PC-3 (cell line): ENCODE results near the gene OR6M1. TPM values are rescaled to one million over a fixed set of nuclear protein-coding genes. Genes with fewer than 3 reads are reported as not detected.

Experiments used
- ATAC-seq: fragments of 200-7000 bp; cut with Tn5 transposase; 2 replicates; pipeline ENCODE4 v1.9.1; 2020; ENCODE audit warnings: mild to moderate bottlenecking, moderate library complexity
- BruUV-seq: library from RNA; stranded (reverse); fragments of 400-500 nt; replicated peaks from 2 replicates; lab custom pipeline; 2021; lab: Mats Ljungman, UMichigan
- CTCF ChIA-PET: fragments of 300-600 bp; sonication (Branson Sonifier 250); formaldehyde crosslinking; loops from one replicate; lab custom pipeline; 2022; ENCODE audit warnings: antibody characterized with exemption; lab: Charles Lee
- POLR2A ChIA-PET: fragments of 300-600 bp; sonication (Branson Sonifier 250); formaldehyde crosslinking; loops from one replicate; lab custom pipeline; 2022; ENCODE audit warnings: antibody characterized with exemption; ENCODE audit not compliant: unreplicated experiment; lab: Charles Lee
- DNase-seq: peaks from one replicate; pipeline ENCODE4 v3.0.0-alpha.2; 2015
- H2AFZ ChIP-seq: fragments of 300-600 bp; sonication (generic); 2 replicates; pipeline ENCODE4 v1.6.0; 2016; ENCODE audit warnings: antibody characterized with exemption, low read length
- H3F3A ChIP-seq: fragments of 300-600 bp; sonication (generic); one replicate; pipeline ENCODE4 v1.6.0; 2017; ENCODE audit warnings: antibody characterized with exemption, low read length, control low read depth, mild to moderate bottlenecking; ENCODE audit not compliant: unreplicated experiment
- H3K27ac ChIP-seq: fragments of 300-600 bp; sonication (generic); 2 replicates; pipeline ENCODE4 v1.5.1; 2016; ENCODE audit warnings: mild to moderate bottlenecking, low read length
- H3K27me3 ChIP-seq: fragments of 300-600 bp; sonication (generic); 2 replicates; pipeline ENCODE4 v1.6.1; 2016; ENCODE audit warnings: low read length, mixed read lengths
- H3K36me3 ChIP-seq: fragments of 300-600 bp; sonication (generic); 2 replicates; pipeline ENCODE4 v1.6.1; 2016; ENCODE audit warnings: low read depth, mixed run types, low read length, mixed read lengths
- H3K4me1 ChIP-seq: fragments of 300-600 bp; sonication (generic); 2 replicates; pipeline ENCODE4 v1.5.1; 2016; ENCODE audit warnings: low read length; ENCODE audit not compliant: insufficient read depth
- H3K4me2 ChIP-seq: fragments of 300-600 bp; sonication (generic); 2 replicates; pipeline ENCODE4 v1.6.0; 2016; ENCODE audit warnings: low read length
- H3K4me3 ChIP-seq: fragments of 300-600 bp; sonication (generic); 2 replicates; pipeline ENCODE4 v1.5.1; 2016; ENCODE audit warnings: mild to moderate bottlenecking, low read length, mixed read lengths
- H3K79me2 ChIP-seq: fragments of 300-600 bp; sonication (generic); 2 replicates; pipeline ENCODE4 v1.6.1; 2017; ENCODE audit warnings: low read length, mixed read lengths
- H3K9ac ChIP-seq: fragments of 300-600 bp; sonication (generic); 2 replicates; pipeline ENCODE4 v1.6.0; 2016; ENCODE audit warnings: mild to moderate bottlenecking, low read length
- H3K9me2 ChIP-seq: fragments of 300-600 bp; sonication (generic); replicated peaks from 2 replicates; pipeline ENCODE4 v1.6.1; 2016; ENCODE audit warnings: mixed run types, low read length, mixed read lengths
- H3K9me3 ChIP-seq: fragments of 300-600 bp; sonication (generic); 2 replicates; pipeline ENCODE4 v1.6.1; 2016; ENCODE audit warnings: low read length, mixed read lengths
- H4K20me1 ChIP-seq: fragments of 300-600 bp; sonication (generic); 2 replicates; pipeline ENCODE4 v1.6.1; 2016; ENCODE audit warnings: low read length, mixed read lengths
- CTCF ChIP-seq: fragments of 300-600 bp; sonication (generic); conservative IDR thresholded peaks from 2 replicates; pipeline ENCODE4 v1.5.1; 2017; ENCODE audit warnings: antibody characterized with exemption, low read depth, mild to moderate bottlenecking, low read length
- EZH2 ChIP-seq: fragments of 300-600 bp; sonication (generic); IDR thresholded peaks from one replicate; pipeline ENCODE4 v1.6.1; 2017; ENCODE audit warnings: antibody characterized with exemption, mild to moderate bottlenecking, low read length; ENCODE audit not compliant: unreplicated experiment
- EZH2phosphoT487 ChIP-seq: fragments of 300-600 bp; sonication (generic); IDR thresholded peaks from 2 replicates; pipeline ENCODE4 v1.6.1; 2018; ENCODE audit warnings: mild to moderate bottlenecking, antibody characterized with exemption, low read length, borderline replicate concordance
- intact Hi-C: fragments of 100-400 bp; cut with micrococcal nuclease; formaldehyde crosslinking; loops from 2 replicates; pipeline ENCODE4 v1.9.0; 2023
- total RNA-seq: library from RNA; depleted of rRNA; stranded (reverse); fragments of >200 nt; gene quantifications from 2 replicates; pipeline ENCODE4 v1.2.3, GENCODE V29; 2014

The OR6M1 gene
- total RNA-seq, 1 experiment from 2014 or later = not detected

- POLR2A ChIA-PET = no interaction called here
- no peaks in the 10 kb centered on the region for H4K20me1 ChIP-seq
- no peak for DNase-seq
Measured at GRCh38 chr11:123829745-123830144, 23.6 kb upstream of the OR6M1 start.

GRCh38 chr11:123822599-123822998, 16.4 kb upstream of the OR6M1 start:
- ATAC-seq = no peak
- intact Hi-C loops = no loop called here

More at GRCh38 chr11:123829745-123830144, 23.6 kb upstream of the OR6M1 start:
- no peaks in the 10 kb centered on the region for H3K9me2 ChIP-seq
- CTCF ChIA-PET = no interaction called here
- no peak overlapping the region for H3K4me2 ChIP-seq
- intact Hi-C loops = no loop called here
- TF ChIP-seq CTCF (no peak), EZH2phosphoT487 (no peak), EZH2 (no peak)
- H3F3A ChIP-seq = no peaks in the 10 kb centered on the region
- no peaks in the 10 kb centered on the region for H3K79me2 ChIP-seq
- no peak for ATAC-seq
- no peak overlapping the region for H3K4me3 ChIP-seq
- H2AFZ ChIP-seq = no peak overlapping the region
- no TSS peak for BruUV-seq
- no peaks in the 10 kb centered on the region for H3K4me1 ChIP-seq
- no peaks in the 10 kb centered on the region for H3K36me3 ChIP-seq
- H3K27ac ChIP-seq = no peak overlapping the region
- no peak overlapping the region for H3K9ac ChIP-seq
- no peaks in the 10 kb centered on the region for H3K9me3 ChIP-seq
- H3K27me3 ChIP-seq = peaks cover 45% of the 10 kb centered on the region

More at GRCh38 chr11:123822599-123822998, 16.4 kb upstream of the OR6M1 start:
- Histone ChIP-seq H3K4me3 (no peak overlapping the region), H2AFZ (no peak overlapping the region), H4K20me1 (no peaks in the 10 kb centered on the region), H3K4me1 (no peaks in the 10 kb centered on the region), H3K9me3 (no peaks in the 10 kb centered on the region), H3K27me3 (peaks cover 41% of the 10 kb centered on the region), H3K27ac (no peak overlapping the region), H3K9ac (no peak overlapping the region), H3K79me2 (no peaks in the 10 kb centered on the region), H3F3A (no peaks in the 10 kb centered on the region), H3K4me2 (no peak overlapping the region), H3K9me2 (no peaks in the 10 kb centered on the region), H3K36me3 (no peaks in the 10 kb centered on the region)
- no peak for DNase-seq
- BruUV-seq = no TSS peak
- TF ChIP-seq EZH2 (no peak), EZH2phosphoT487 (no peak), CTCF (no peak)
- ChIA-PET POLR2A (no interaction called here), CTCF (no interaction called here)
